Measurements from ENCODE around the gene KRTAP10-7.
"Not testable (repeated sequence)": the region's sequence is repeated elsewhere in the genome, so short reads cannot be mapped to it uniquely, and the experiment has no call there.

KRTAP10-7 gene

DNA sequence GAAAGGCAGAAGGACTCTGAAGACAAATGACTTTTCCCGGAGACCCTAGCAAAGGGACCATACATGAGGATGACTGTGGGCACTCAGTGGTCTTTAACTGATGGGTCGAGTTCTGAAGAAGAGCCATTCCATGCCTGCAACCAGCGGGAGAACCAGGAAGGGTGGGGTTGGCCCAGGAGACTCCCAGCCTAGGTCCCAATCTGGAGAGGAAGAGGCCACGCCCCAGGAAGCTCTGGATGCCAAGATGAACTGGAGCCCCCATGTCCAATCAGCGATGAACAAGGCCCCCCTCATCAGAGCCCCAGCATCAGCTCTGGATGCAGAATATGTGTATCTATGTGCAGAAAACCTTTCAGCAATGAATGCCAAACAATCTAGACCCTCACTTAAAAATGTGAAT lies 40.4 kb downstream of the KRTAP10-7 start:
- H3K4me3 ChIP-seq (ENCODE audit: low read depth, low read length) = no peak overlapping the region
- in situ Hi-C loops (cut with HindIII; ENCODE audit: low sequenced_read_pairs) = no loop called here
- TF ChIP-seq, protein P1, sequence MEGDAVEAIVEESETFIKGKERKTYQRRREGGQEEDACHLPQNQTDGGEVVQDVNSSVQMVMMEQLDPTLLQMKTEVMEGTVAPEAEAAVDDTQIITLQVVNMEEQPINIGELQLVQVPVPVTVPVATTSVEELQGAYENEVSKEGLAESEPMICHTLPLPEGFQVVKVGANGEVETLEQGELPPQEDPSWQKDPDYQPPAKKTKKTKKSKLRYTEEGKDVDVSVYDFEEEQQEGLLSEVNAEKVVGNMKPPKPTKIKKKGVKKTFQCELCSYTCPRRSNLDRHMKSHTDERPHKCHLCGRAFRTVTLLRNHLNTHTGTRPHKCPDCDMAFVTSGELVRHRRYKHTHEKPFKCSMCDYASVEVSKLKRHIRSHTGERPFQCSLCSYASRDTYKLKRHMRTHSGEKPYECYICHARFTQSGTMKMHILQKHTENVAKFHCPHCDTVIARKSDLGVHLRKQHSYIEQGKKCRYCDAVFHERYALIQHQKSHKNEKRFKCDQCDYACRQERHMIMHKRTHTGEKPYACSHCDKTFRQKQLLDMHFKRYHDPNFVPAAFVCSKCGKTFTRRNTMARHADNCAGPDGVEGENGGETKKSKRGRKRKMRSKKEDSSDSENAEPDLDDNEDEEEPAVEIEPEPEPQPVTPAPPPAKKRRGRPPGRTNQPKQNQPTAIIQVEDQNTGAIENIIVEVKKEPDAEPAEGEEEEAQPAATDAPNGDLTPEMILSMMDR (IDR thresholded peaks at IDR 0.05; ENCODE audit: low read depth, low read length) = no peak
- DNase-seq (ENCODE audit: low read depth, low spot score) = no peak

DNA sequence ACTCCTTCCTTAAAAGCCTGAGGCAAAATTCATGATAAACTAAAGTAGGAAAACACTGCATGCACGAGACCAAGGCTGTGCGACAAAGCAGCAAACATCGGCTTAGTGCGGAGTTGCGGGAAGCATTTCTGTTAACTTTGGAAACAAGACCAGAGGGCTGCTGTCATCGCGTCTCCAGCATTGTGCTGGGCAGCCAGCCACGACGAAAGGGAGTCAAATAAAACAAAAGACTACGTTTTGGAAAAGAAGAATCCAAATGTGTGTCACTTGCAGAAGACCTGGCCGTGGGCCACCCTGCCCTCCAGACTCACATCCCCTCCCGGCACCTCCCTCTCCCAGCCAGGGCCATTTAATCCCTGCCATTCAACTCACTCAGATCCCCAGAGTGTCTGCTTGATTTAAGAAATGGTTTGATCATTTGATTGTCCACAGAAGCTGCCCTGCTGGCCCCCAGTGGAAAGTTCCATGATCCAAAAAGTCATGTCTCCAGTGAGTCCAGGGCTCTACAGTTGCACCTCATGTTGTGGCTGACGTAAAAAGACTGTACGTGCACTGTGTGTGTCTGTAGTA lies 43.4 kb downstream of the KRTAP10-7 start:
- no peak for DNase-seq (ENCODE audit: low read depth, low spot score)
- TF ChIP-seq, protein P1 (IDR thresholded peaks at IDR 0.05; ENCODE audit: low read depth, low read length) = no peak
- in situ Hi-C loops (cut with HindIII; ENCODE audit: low sequenced_read_pairs) = no loop called here
- no peak overlapping the region for H3K4me3 ChIP-seq (ENCODE audit: low read depth, low read length)

DNA sequence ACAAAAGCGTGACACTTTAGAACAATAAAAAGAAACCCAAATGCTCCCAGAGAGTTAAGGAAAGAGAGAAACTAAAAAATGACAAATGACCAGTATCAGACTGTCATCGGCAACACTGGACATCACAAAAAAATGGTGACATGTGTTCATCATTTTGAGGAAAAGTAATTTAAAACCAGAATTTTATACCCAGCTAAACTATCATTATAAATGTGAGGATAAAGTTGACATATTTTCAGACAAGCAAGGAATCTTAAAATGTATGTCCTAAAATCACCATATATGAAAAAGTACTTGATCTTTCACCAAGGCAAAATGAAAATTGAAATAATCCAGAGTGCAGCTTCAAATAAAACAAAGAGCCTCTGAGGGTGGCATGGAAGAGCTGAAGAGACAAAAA lies 44.5 kb downstream of the KRTAP10-7 start:
- DNase-seq (ENCODE audit: low read depth, low spot score) = no peak
- H3K4me3 ChIP-seq (ENCODE audit: low read depth, low read length) = no peak overlapping the region
- TF ChIP-seq, protein P1 (IDR thresholded peaks at IDR 0.05; ENCODE audit: low read depth, low read length) = no peak
- in situ Hi-C loops (cut with HindIII; ENCODE audit: low sequenced_read_pairs) = no loop called here

DNA sequence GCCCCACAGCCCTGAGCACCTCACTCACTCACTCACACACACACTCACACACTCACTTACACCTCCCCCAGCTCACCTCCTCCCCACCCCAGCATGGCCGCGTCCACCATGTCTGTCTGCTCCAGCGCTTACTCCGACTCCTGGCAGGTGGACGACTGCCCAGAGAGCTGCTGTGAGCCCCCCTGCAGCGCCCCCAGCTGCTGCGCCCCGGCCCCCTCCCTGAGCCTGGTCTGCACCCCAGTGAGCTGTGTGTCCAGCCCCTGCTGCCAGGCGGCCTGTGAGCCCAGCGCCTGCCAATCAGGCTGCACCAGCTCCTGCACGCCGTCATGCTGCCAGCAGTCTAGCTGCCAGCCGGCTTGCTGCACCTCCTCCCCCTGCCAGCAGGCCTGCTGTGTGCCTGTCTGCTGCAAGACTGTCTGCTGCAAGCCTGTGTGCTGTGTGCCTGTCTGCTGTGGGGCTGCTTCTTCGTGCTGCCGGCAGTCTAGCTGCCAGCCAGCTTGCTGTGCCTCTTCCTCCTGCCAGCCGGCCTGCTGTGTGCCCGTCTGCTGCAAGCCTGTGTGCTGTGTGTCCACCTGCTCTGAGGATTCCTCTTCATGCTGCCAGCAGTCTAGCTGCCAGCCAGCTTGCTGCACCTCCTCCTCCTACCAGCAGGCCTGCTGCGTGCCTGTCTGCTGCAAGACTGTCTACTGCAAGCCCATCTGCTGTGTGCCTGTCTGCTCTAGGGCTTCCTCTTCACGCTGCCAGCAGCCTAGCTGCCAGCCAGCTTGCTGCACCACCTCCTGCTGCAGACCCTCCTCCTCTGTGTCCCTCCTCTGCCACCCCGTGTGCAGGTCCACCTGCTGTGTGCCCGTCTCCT lies 46.2 kb downstream of the KRTAP10-7 start, which contains the start of gene KRTAP10-11:
TSS of gene KRTAP10-11 (plus strand) at position 49 of the 856 bp plus-strand sequence. CDS start at position 94, 45 bp downstream.
- H3K4me3 ChIP-seq (ENCODE audit: low read depth, low read length); in situ Hi-C loops (cut with HindIII; ENCODE audit: low sequenced_read_pairs); DNase-seq (ENCODE audit: low read depth, low spot score): not testable (repeated sequence)

DNA sequence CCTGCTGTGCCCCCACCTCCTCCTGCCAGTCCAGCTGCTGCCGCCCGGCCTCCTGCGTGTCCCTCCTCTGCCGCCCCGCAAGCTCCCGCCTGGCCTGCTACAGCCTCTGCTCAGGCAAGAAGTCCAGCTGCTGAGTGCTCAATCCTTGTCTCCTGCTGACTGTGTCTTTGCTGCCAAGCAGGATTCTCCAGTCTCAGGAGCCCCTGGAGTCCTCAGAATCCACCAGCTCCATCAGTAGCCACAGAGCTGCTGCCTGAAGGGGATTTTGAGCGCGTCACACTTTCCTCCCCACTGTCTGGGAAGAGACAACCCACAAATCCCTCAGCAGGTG lies 46.8 kb downstream of the KRTAP10-7 start:
- no peak overlapping the region for H3K4me3 ChIP-seq (ENCODE audit: low read depth, low read length)
- no peak for DNase-seq (ENCODE audit: low read depth, low spot score)
- in situ Hi-C loops (cut with HindIII; ENCODE audit: low sequenced_read_pairs) = no loop called here

DNA sequence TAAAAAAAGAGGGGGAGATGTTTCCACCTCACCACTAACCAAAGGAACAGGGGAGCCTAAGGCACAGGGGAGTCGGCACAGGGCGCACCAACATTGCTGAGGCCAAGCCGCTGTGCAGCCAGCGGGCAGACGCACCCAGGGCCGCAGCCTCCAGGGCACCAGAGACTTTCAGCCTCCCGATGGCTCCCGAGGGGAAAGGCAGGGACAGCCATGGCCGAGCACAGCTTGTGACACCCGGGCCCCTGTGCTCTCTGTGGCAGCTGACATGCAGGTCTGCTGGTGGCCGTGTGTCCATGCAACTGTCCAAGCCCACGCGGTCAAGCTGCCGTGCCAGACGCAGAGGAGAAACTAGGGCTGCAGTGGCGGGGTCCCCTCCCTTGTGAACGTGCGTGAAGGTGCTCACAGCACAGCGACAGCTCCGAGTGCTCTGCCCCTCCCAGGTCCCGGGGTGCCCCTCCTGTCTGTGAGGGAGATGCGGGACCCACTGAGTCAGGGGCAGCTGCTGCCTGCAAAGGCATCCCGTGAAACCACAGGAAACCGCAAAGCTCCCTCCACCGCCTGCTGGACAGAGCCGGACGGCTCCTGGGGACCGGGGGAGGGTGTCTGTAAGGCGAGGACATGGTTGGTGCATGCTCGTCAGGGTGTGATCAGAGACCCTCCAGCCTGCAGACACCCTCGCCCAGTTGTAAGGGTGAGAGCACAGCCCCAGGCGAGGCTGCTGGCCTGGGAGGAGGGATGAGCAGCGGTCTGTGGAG lies 48.3 kb downstream of the KRTAP10-7 start:
- TF ChIP-seq, protein P1 (IDR thresholded peaks at IDR 0.05; ENCODE audit: low read depth, low read length) = no peak
- DNase-seq (ENCODE audit: low read depth, low spot score) = no peak
- no peak overlapping the region for H3K4me3 ChIP-seq (ENCODE audit: low read depth, low read length)
- in situ Hi-C loops (cut with HindIII; ENCODE audit: low sequenced_read_pairs) = no loop called here

More for the DNA sequence above, 46.8 kb downstream of the KRTAP10-7 start:
- TF ChIP-seq, protein P1 (IDR thresholded peaks at IDR 0.05; ENCODE audit: low read depth, low read length) = no peak
